Mucosa of gallbladder (tissue), 1 donor: ENCODE data around the gene TRIM44. TPM values are rescaled to one million over a fixed set of nuclear protein-coding genes. Genes with fewer than 3 reads are reported as not detected.

Experiments used
- DNase-seq: peaks from one replicate; pipeline ENCODE4 v3.0.0-alpha.2; 2020; ENCODE audit warnings: low spot score
- total RNA-seq: library from RNA; stranded (reverse); gene quantifications from one replicate; pipeline ENCODE4 v1.2.1, GENCODE V29; 2021
- donor health status: DM: no; HTN: no; CAD: no.

The TRIM44 gene
- total RNA-seq, 1 donor from 2014 or later, result 69.8 TPM

DNA sequence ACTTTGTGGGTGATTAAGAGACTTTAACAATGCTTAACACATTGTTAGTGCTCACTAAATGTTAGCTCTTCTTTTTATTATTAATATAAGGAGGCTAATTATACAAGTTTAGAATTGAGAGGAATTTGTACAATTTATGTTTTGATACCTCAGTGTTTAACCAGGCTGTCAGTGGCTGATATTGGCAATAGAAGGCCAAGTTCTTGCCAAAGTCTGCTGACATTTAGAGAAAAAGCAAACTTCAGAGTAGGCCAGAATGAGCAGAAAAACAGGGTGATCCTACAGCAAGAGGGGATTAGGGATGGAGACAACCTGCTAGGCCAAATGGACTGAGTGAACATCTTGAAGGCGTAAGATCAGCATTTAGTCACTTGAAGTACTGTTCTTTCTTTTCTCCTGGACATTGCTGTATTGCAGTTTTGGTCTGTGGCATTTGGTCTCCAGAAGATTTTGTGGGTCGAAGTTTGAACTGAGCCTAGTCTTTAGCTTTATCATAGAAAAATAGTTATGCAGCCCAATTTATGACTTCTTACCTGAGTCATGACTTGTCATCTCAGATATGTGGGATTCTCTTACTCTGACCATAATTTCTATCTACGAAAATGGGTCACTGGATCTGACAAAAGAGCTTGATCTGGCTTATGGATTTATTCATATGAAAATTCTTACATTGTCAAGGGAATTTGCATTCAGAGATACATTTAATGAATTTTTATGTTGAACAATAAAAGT lies 9.0 kb downstream of the TRIM44 start:
- DNase-seq, result no peak

DNA sequence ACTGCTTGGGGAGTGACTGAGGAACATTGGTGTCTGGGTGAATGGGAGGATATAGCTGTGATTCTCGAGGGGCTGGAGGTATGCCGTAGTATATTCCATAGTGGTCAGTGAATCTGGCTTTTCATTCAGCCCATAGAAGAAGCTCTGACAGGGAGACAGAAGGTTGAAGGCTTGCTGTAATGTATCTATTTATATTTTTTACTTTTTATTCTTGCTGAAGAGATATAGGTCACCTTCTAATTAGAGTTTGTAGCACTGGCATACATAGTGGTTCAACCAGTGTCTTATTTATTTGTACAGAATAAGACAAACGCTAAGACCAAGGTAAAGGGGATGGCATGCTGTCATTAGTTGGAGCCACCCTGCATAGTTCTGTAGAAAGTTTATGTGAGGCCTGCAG lies 10.0 kb downstream of the TRIM44 start:
- no peak for DNase-seq

DNA sequence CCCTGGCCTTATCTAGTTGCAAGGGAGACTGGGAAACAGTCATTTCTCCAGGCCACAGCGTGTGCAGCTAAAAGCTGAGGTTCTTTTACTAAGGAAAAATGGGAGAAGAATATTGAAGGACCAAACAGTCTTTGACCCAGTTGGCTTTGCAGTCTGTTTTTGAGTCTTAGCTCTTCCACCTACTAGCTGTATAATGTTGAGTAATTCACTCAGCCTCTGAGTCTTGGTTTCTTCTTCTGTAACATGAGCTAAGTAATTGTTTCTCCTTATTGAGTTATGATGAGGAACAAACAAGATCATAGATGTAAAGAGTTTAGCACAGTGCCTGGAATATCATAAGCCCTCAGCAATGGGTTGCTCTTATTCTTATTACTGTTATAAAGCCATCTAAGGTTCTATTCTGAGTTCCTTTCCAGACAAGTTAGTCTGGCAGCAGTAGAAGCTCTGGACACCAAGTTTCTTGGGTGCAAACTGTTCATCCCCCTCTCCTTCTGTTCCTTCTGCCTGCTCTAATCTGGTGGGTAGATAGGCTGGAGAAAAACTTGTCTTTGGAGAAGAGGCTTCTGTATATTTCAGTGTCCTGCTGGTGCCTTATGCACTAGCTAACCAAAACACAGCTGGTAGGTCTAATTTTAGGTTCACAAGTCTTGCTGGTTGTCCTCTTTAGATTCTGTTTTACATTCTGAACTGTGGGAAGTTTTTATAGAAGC lies 13.5 kb downstream of the TRIM44 start:
- DNase-seq, result no peak

DNA sequence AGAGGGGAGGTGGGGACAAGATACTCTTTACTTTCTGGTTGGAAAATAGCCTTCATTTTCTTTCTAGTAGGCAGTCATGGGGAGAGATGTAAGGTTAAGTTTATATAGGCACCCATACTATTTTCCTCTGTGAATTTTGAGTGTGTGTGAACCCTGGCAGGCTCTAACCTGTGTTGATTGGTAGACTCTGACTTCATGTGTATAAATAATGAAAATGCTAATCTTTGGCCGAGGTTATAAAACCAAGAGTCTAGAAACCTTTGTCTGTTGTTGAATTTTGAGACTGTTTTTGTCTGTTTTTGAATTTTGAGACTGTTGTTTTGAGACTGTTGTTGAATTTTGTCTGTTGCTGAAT lies 14.0 kb downstream of the TRIM44 start:
- no peak for DNase-seq

DNA sequence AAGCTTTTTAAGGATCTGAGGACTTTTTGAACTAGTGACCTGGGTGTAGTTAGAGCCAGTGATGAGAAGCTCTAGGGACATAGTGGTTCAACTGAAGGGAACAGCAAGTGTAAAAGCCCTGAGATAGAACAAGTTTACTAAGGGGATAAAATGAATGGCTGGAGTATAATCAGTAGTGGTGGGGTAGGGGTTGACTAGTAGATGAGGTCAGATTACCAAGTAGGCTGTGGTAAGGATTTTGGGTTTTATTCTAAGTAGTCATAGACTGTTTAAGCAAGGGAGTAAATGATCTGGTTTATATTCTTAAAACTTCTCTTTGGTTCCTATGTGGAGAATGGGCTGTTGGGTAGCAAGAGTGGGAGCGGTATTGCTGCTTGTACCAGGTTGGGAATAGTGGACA lies 15.3 kb downstream of the TRIM44 start:
- no peak for DNase-seq

DNA sequence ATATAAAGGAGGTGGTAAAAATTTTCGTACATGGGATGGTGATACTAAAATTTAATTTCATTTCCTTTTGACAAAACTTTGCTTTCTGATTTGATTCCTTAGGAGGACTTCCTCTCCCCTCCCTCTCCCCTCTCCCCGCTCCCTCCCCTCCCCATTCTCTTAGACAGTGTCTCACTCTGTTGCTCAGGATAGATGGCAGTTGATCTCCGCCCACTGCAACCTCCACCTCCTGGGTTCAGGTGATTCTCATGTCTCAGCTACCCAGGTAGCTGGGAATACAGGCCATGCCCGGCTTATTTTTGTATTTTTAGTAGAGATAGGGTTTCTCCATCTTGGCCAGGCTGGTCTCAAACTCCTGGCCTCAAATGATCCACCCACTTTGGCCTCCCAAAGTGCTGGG lies 15.9 kb downstream of the TRIM44 start:
- no peak for DNase-seq

DNA sequence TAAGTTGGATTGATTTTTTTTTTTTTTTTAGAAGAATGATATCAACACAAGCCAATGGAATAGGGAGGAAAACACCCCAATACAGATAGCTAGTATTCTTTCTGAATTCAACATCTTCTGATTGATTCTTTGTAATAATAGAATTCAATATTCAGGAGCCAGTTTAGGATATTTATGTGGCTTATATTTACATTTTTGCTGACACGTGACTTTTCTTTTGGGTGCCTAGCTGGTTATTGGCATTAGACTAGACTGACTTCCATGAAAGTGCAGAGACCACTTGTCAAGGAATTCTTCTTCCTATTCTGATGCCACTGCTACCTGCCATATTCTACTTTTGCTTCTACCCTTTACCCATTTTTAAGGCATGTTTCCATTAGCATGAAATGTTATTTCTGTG lies 16.4 kb downstream of the TRIM44 start:
- no peak for DNase-seq

DNA sequence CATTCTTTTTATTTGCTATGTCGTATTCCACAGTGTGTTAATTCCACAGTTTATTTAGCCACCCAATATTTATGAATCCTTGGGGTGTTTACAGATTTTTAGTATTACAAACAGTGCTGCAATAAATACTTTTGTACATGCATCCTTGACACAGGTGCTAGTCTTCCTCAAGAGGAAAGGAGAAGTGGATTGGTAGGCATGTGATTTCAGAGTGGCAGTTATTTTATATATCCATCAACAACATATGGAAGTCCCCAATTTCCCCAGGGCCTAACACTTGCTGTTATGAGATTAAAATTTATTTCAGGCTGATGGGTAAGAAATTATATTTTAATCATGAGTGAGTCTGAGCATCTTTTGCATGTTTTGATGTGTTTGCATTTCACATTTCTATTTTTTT lies 17.9 kb downstream of the TRIM44 start:
- DNase-seq, result no peak

DNA sequence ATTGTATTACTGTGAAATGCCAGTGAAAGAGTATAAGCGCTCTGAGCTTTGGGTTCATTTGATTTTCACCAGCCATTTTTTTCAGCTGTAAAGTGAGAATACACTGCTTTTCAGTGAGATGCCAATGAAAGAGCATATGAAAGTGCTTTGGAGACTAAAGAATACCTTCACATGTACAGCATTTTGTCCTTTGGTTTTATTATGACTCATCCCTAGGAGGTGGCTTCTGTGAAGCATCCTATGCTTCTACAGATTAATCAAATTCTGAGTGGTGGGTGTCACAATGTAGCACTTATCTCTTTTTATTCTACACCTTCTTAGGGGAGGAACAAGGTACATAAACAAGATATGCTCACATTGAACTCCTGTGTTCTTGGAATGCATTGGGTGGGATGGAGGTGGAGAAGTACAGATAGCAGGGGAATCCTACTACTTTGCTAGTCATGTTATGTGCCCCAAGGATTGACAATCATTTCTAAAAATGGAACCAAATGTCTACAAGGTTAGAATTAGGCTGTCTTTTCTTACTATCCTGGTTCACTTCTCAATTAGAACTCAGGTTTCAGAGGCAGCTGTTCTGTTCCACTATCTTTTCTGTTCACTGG lies 18.7 kb downstream of the TRIM44 start:
- DNase-seq, result no peak

DNA sequence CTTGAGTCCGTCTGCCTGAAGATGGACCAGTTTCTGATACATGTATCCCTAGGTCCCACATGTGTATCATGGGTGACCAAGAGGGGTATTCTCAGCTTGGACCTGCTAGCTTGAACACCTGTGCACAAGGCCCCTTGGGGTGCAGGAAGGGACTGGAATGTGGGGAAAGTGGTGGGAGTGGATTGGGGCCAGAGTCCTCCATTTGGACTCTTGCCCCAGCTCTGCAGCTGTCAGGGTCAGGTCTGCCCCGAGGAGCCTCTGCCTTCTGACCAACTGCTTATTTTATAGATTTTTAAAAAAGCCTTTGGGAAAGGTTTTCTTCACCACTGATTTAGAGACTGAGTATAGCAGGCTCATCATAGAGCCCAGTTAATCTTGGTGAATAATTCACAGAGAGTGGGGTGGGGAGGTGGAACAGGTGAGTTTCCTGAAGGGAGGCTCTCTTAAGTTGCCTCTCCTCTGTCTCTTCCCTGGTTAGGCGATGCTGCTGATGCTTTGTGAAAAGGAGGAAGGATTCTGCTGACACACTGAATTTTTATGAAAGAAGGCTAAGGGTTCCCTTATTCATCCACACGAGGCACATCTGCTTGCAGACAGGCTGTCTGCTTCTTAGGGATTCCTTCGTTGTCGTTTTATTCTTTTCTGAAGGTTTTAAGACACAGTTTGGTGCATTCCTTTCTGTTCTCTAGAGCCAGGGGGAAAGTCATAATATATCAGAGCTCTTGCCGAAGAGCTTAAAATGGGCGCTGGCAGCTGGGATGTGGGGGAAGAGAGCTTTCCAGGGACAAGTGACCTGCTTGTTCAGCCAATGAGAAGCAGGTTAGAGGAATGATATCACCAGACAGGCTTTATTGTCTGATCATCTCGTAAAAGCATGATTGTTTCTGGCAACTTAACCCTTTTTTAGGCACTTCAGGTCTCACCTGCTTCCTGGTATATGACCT lies 19.9 kb downstream of the TRIM44 start:
- DNase-seq, result no peak

DNA sequence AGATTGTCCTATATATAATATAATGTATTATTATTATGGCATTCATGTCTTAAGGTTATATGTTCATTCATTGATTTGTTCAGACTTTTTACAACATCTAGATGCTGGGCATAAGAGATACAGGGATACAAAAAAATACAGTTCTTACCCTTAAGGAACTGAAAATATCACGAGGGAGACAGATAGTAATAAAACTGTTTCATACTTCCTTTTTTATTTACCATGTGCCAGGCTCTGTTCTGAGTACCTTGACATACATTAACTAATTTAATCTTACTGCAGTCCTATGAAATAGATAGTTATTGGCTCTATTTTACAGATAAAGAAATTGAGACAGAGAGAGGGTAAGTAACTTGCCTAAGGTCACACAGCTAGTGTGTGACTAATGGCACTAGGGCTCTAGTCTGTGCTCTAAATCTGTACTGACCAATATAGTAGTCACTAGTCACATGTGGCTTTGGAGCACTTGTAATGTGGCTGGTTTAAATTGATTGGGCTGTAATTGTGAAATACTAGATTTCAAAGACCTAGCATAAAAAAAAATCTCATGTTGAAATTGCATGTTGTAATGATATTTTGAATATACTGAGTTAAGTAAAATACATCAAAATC lies 21.3 kb downstream of the TRIM44 start:
- DNase-seq, result no peak

DNA sequence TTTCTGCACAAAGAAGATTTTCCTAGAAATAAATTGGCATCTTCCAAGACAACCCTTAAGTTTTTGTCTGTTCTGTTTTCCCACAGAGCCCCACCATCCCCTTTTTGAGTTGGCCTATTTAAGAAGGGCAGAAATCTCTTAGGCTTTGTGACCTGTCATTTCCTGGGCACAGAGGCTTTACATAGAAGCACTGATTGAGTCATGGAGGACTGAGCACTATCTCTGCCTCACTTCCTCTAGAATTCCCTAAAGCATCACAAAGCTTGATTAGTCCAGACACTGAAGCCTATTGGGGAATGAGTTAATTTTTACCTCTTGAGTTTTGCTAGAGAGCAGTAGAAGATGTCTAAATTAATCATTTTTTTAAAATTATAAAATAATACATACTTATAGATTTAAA lies 25.4 kb downstream of the TRIM44 start:
- no peak for DNase-seq

DNA sequence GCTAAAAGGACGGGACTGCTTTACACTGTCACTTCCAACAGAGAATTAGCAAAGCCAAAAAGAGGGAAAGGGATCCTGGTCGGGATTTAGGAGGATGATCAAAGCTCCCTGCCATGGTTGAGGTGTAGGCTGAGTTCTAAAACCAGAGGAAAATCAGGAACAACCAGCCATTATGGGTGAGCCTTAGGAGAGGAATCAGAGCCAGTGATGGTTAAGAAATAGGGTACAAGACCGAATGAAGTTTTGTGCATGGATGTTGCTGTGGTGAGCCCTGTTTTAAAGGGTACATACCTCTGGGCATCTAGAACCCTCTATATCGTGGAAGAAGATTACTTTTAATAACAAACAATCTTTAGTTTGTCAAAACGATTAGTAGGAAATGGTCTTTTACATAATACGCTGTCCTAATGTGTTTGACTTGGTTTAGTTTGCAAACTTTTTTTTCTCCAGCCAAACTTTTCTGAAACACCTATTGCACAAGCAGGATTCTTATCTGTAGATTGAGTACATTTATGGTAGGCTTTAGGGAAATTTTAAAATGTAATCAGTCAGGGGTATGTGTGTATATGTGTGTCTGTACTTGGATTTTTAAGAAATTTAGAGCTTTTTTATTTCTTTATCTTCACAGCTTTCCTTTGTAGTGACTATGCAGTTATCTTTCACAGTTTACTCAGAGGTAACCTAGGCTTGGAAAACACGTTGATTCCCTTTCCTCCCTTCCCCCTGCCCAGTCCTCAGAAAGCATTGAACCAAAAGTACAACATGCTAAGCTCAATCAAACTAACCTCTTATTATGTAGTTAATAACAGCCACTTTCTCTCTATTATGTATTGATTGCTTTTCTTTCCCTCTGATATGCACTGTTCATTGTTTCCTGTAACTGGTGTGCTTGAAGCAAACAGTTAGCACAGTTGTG lies 26.8 kb downstream of the TRIM44 start:
- no peak for DNase-seq

DNA sequence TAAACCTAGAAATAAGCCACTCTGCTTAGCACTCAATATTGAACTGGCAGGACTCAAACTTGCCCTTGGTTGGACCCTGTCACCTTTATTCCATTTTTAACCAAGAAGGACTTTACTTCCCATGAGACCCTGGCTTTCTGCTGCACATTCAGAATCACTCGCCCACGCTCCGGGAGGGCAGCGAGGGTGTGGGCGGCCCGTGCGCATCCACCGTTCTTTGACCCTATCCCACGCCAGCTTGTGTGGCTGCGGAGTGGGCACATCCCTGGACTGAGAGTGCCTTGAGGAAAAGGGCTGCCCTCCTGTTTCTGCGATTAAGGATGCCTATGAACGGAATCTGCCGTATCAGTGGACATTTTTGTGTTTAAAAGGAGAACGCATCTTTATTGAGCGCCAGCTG lies 39.6 kb downstream of the TRIM44 start:
- no peak for DNase-seq

DNA sequence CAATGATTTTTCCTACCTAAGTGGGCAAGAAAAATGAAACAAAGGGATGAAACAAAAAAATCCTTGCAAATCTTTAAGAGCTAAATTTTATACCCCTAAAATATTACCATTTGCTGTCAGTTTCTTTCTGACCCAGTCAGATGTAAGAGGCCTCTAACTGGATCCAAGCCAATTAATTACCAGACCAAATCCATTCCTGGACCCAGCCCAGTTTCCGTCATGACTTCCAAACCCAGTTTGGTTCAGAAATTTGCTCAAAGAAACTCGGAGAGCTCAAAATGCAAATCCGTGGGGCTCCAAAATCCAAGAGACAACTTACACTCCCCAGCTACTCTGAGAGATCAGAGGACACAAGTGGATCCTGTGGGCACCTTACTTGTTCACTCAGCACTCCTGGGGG lies 46.8 kb downstream of the TRIM44 start:
- no peak for DNase-seq

DNA sequence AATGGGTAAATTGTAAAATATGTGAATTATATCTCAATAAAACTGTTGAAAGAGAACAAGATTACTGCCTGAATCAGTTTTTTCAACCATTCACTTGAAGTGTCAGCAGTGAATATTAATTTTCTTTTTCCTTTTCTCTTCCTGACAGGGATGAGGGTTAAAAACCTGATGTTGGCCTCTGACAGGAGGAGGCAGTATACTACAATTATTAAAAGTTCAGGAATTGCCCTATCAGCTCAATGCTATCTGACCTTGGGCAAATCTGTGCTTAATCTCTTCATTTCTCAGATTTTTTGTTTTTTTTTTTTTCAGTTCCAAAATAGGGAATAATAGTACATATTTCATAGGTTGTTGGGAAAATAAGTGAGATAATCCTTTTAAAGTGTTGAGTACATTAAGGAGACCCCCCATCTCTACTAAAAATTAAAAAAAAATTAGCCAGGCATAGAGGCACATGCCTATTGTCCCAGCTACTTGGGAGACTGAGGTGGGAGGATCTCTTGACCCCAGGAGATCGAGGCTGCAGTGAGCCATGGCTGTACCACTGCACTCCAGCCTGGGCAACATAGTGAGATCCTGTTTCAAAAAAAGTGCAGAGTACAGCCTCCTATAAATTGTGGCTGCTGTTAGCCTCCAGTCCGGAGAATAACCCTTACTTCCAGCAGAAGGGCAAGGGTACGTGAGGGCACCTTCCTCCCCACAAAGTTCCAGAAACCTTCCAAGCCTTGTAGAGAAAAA lies 48.8 kb downstream of the TRIM44 start:
- DNase-seq, result no peak

DNA sequence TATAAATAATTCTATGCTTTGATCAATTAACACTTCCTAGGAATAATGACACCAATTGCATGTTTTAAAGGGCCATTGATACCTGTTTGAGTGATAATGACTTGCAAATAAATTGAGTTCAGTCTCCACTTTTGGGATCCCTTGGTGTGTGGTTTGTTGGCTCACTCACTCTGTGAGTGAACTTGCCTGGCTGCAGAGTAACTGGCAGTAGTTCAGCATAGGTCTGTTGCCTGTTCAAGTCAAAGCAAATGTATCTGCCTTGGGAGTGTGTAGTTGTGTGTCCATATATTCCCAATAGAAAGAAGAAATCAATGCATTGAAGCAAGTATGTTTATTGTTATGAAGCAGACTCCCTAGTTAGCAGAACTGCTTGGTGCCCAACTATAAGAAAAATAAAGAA lies 49.3 kb downstream of the TRIM44 start:
- no peak for DNase-seq

DNA sequence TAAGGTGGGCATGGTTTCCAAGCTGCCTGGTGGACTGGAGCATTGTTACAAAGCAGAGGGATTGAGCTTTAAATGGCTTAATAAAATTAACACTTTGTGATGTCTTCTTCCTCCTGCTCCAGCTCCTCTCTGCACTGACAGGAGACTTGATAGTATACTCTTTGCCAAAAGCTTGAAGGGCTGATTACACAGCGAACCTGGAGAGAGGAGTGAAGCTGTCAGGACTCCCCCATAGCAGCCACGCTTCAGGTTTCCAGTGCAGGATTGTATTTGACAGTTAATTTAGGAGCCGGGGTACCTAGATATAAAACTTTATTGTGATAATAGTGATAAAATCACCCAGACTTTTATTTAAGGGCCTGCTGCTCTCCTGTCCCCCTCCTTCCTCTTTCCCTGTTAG lies 50.0 kb downstream of the TRIM44 start:
- no peak for DNase-seq

DNA sequence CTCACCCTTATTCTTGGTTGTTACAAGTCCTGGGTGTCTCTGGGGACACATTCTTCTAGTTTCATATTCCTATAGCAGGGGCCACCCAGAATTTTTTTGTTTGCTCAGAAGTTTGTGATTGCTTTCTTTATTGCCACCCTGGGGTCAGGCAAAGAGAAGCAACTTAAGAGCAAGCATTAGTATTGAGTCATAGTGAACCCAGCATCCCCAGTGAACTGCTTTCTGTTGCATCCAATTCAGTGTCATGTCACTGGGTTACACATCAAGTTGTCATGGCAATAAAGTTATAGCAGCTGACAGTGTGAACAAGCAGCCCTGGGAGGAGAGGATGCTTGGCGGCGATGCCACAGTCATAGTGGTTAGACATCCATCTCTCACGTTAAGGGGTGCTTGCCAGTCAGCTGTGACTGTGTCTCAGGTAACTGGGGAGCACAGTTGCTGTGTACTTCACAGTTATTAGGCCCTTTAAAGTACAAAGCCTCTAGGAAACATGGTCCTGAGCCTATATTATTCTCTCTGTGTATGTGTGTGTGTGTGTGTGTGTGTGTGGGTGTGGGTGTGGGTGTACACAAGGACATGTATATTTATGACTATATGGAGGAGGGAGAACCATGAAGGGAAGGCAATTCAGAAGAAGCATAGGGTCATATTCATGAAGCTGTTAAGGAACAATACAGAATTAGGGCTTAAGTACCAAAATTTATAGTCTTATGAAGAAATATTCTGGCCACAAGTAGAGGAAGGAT lies 52.5 kb downstream of the TRIM44 start:
- DNase-seq, result no peak
